A673 (cell line): ENCODE data around the gene ETFB. TPM values are rescaled to one million over a fixed set of nuclear protein-coding genes. Genes with fewer than 3 reads are reported as not detected.
A peak's percentile ranks its signal among the peaks of the same experiment; 100 is the strongest.
"Not testable (repeated sequence)": the region's sequence is repeated elsewhere in the genome, so short reads cannot be mapped to it uniquely, and the experiment has no call there.

Experiments
- BruUV-seq: library from RNA; stranded (reverse); fragments of 400-500 nt; replicated peaks from 2 replicates; lab custom pipeline; 2021; lab: Mats Ljungman, UMichigan
- CTCF ChIA-PET: fragments of 300-600 bp; sonication (Branson Sonifier 250); formaldehyde crosslinking; loops from one replicate; lab custom pipeline; 2022; ENCODE audit warnings: antibody characterized with exemption; lab: Charles Lee
- POLR2A ChIA-PET: fragments of 300-600 bp; sonication (Branson Sonifier 250); formaldehyde crosslinking; loops from one replicate; lab custom pipeline; 2022; ENCODE audit warnings: antibody characterized with exemption; ENCODE audit not compliant: low non-redundant PET; lab: Charles Lee
- DNase-seq: peaks from one replicate; pipeline ENCODE4 v3.0.0-alpha.2; 2015; ENCODE audit warnings: low spot score
- H3K27ac ChIP-seq: fragments of 200-600 bp; sonication (generic); 2 replicates; pipeline ENCODE4 v1.5.1; 2016; ENCODE audit warnings: mixed run types, low read depth, mild to moderate bottlenecking, mixed read lengths, antibody characterized with exemption, low read length; ENCODE audit not compliant: poor library complexity, severe bottlenecking
- H3K27me3 ChIP-seq: fragments of 200-600 bp; sonication (generic); replicated peaks from 2 replicates; pipeline ENCODE4 v1.6.1; 2017; ENCODE audit warnings: mixed run types, low read depth, mild to moderate bottlenecking, mixed read lengths, antibody characterized with exemption, low read length; ENCODE audit not compliant: insufficient read depth, poor library complexity
- H3K36me3 ChIP-seq: fragments of 200-600 bp; sonication (generic); 2 replicates; pipeline ENCODE4 v1.6.1; 2016; ENCODE audit warnings: mixed run types, mild to moderate bottlenecking, mixed read lengths, antibody characterized with exemption, low read length; ENCODE audit not compliant: insufficient read depth, poor library complexity, severe bottlenecking
- H3K4me1 ChIP-seq: fragments of 200-600 bp; sonication (generic); 2 replicates; pipeline ENCODE4 v1.6.1; 2017; ENCODE audit warnings: mixed run types, mild to moderate bottlenecking, mixed read lengths, antibody characterized with exemption, low read length; ENCODE audit not compliant: insufficient read depth, poor library complexity, severe bottlenecking
- H3K4me3 ChIP-seq: fragments of 200-600 bp; sonication (generic); 2 replicates; pipeline ENCODE4 v1.5.1; 2016; ENCODE audit warnings: low read depth, mixed run types, mild to moderate bottlenecking, mixed read lengths, low read length; ENCODE audit not compliant: poor library complexity, severe bottlenecking
- H3K9me3 ChIP-seq: fragments of 200-600 bp; sonication (generic); 2 replicates; pipeline ENCODE4 v1.6.1; 2016; ENCODE audit warnings: mixed run types, low read depth, mild to moderate bottlenecking, mixed read lengths, antibody characterized with exemption, low read length; ENCODE audit not compliant: poor library complexity, severe bottlenecking
- CTCF ChIP-seq: fragments of 300-800, 200-600 bp; sonication (generic); conservative IDR thresholded peaks from 2 replicates; pipeline ENCODE4 v1.5.1; 2017; ENCODE audit warnings: low read depth, mild to moderate bottlenecking, antibody characterized with exemption, low read length, moderate library complexity, mixed read lengths
- EZH2 ChIP-seq: fragments of 200-600 bp; sonication (generic); IDR thresholded peaks from 2 replicates; pipeline ENCODE4 v1.6.1; 2017; ENCODE audit warnings: borderline replicate concordance, low read depth, mild to moderate bottlenecking, mixed read lengths, antibody characterized with exemption, low read length; ENCODE audit not compliant: poor library complexity, severe bottlenecking
- intact Hi-C: fragments of 100-400 bp; cut with micrococcal nuclease; formaldehyde crosslinking; loops from one replicate; pipeline ENCODE4 v1.10.0; 2022; ENCODE audit not compliant: unreplicated experiment
- total RNA-seq: library from RNA; stranded (reverse); gene quantifications from 2 replicates; pipeline ENCODE4 v1.2.3, GENCODE V29; 2021

ETFB gene
- total RNA-seq, 1 experiment from 2014 or later, result 52.6 TPM

GRCh38 chr19:51407511-51408131 is 41.4 kb upstream of the ETFB start:
- Histone ChIP-seq H3K9me3 (no peaks in the 10 kb centered on the region), H3K36me3 (no peaks in the 10 kb centered on the region), H3K4me1 (no peaks in the 10 kb centered on the region), H3K27me3 (no peaks in the 10 kb centered on the region), H3K27ac (no peak overlapping the region), H3K4me3 (no peak overlapping the region)
- BruUV-seq, result no TSS peak
- DNase-seq, result no peak
- ChIA-PET CTCF (interaction anchor here (0.8 kb wide), 1 partner anchor 14 kb away, joined by 3 read pairs; no protein-coding TSS in a partner anchor), POLR2A (no interaction called here)
- intact Hi-C loops, result no loop called here
- TF ChIP-seq CTCF (peak; percentile 46), EZH2 (no peak)

GRCh38 chr19:51402117-51402516 is 35.9 kb upstream of the ETFB start:
- no peaks in the 10 kb centered on the region for H3K4me1 ChIP-seq
- no peaks in the 10 kb centered on the region for H3K9me3 ChIP-seq
- H3K36me3 ChIP-seq, result no peaks in the 10 kb centered on the region
- no TSS peak for BruUV-seq
- no peaks in the 10 kb centered on the region for H3K27me3 ChIP-seq
- H3K27ac ChIP-seq, result no peak overlapping the region
- intact Hi-C loops, result no loop called here
- no peak overlapping the region for H3K4me3 ChIP-seq
- POLR2A ChIA-PET, result no interaction called here
- no peak for DNase-seq
- CTCF ChIA-PET, result no interaction called here
- TF ChIP-seq CTCF, result no peak
- no peak for TF ChIP-seq EZH2

GRCh38 chr19:51399936-51400335 is 33.7 kb upstream of the ETFB start:
- H3K36me3 ChIP-seq, H3K4me3 ChIP-seq, CTCF ChIA-PET, H3K4me1 ChIP-seq, H3K9me3 ChIP-seq, DNase-seq, H3K27ac ChIP-seq, POLR2A ChIA-PET, H3K27me3 ChIP-seq, BruUV-seq: not testable (repeated sequence)
- intact Hi-C loops, result loop anchor here (5.0 kb wide), 1 partner anchor 63 kb away; no protein-coding TSS in a partner anchor

- intact Hi-C loops, result loop anchor here (5.0 kb wide), 1 partner anchor 62 kb away; no protein-coding TSS in a partner anchor
- no peak for TF ChIP-seq CTCF
- TF ChIP-seq EZH2, result no peak
- CTCF ChIA-PET, result no interaction called here
- no peaks in the 10 kb centered on the region for H3K9me3 ChIP-seq
- no peak for DNase-seq
- H3K36me3 ChIP-seq, result no peaks in the 10 kb centered on the region
- H3K4me1 ChIP-seq, result peaks cover 10% of the 10 kb centered on the region
- no TSS peak for BruUV-seq
- no peak overlapping the region for H3K27ac ChIP-seq
- H3K27me3 ChIP-seq, result no peaks in the 10 kb centered on the region
- POLR2A ChIA-PET, result no interaction called here
- H3K4me3 ChIP-seq, result no peak overlapping the region
These were observed 33.0 kb upstream of the ETFB start for GRCh38 chr19:51399231-51399630.
